H9 (cell line): ENCODE results near the gene UGT2B11. TPM values are rescaled to one million over a fixed set of nuclear protein-coding genes. Genes with fewer than 3 reads are reported as not detected.
"Not testable (repeated sequence)": the region's sequence is repeated elsewhere in the genome, so short reads cannot be mapped to it uniquely, and the experiment has no call there.

Source experiments
- DNase-seq: peaks from one replicate; pipeline ENCODE4 v3.0.0-alpha.2; 2017
- H2AFZ ChIP-seq: one replicate; pipeline ENCODE4 v1.6.1; 2013; ENCODE audit warnings: mild to moderate bottlenecking, low read length, control low read depth, moderate library complexity
- H2AK5ac ChIP-seq: 2 replicates; pipeline ENCODE4 v1.6.1; 2013; ENCODE audit warnings: low read length, control low read depth, mixed read lengths; ENCODE audit not compliant: insufficient read length
- H2BK120ac ChIP-seq: one replicate; pipeline ENCODE4 v1.6.1; 2013; ENCODE audit warnings: low read depth, mild to moderate bottlenecking, low read length, control low read depth, inconsistent platforms; ENCODE audit not compliant: poor library complexity, severe bottlenecking
- H2BK12ac ChIP-seq: 2 replicates; pipeline ENCODE4 v1.6.1; 2013; ENCODE audit warnings: low read length, control low read depth, mixed read lengths, low read depth; ENCODE audit not compliant: insufficient read length
- H2BK15ac ChIP-seq: 2 replicates; pipeline ENCODE4 v1.6.1; 2013; ENCODE audit warnings: low read depth, low read length, control low read depth
- H2BK20ac ChIP-seq: one replicate; pipeline ENCODE4 v1.6.1; 2013; ENCODE audit warnings: low read depth, mild to moderate bottlenecking, low read length, control low read depth, inconsistent platforms; ENCODE audit not compliant: poor library complexity, severe bottlenecking
- H2BK5ac ChIP-seq: 2 replicates; pipeline ENCODE4 v1.6.1; 2013; ENCODE audit warnings: low read length, control low read depth, mixed read lengths; ENCODE audit not compliant: insufficient read length
- H3K14ac ChIP-seq: 2 replicates; pipeline ENCODE4 v1.6.1; 2013; ENCODE audit warnings: low read length, control low read depth; ENCODE audit not compliant: insufficient read depth
- H3K18ac ChIP-seq: 2 replicates; pipeline ENCODE4 v1.6.1; 2013; ENCODE audit warnings: low read depth, mild to moderate bottlenecking, mixed read lengths, low read length, control low read depth; ENCODE audit not compliant: insufficient read length
- H3K23ac ChIP-seq: 2 replicates; pipeline ENCODE4 v1.6.1; 2013; ENCODE audit warnings: low read length, control low read depth, mixed read lengths, low read depth; ENCODE audit not compliant: insufficient read length
- H3K23me2 ChIP-seq: 2 replicates; pipeline ENCODE4 v1.6.1; 2013; ENCODE audit warnings: low read depth, mild to moderate bottlenecking, mixed read lengths, low read length, control low read depth; ENCODE audit not compliant: insufficient read length, poor library complexity, severe bottlenecking
- H3K27ac ChIP-seq: 2 replicates; pipeline ENCODE4 v1.5.1; 2013; ENCODE audit warnings: low read length, control low read depth, mixed read lengths, low read depth; ENCODE audit not compliant: insufficient read length
- H3K27me3 ChIP-seq: 2 replicates; pipeline ENCODE4 v1.6.1; 2013; ENCODE audit warnings: low read length, control low read depth, inconsistent platforms; ENCODE audit not compliant: insufficient read depth
- H3K4ac ChIP-seq: 2 replicates; pipeline ENCODE4 v1.6.1; 2013; ENCODE audit warnings: low read depth, mild to moderate bottlenecking, control low read depth, inconsistent platforms, low read length, moderate library complexity
- H3K4me1 ChIP-seq: 2 replicates; pipeline ENCODE4 v1.6.1; 2013; ENCODE audit warnings: low read length, control low read depth, inconsistent platforms; ENCODE audit not compliant: insufficient read depth
- H3K4me2 ChIP-seq: 2 replicates; pipeline ENCODE4 v1.6.1; 2013; ENCODE audit warnings: low read length, control low read depth, mixed read lengths; ENCODE audit not compliant: insufficient read length, insufficient read depth
- H3K56ac ChIP-seq: 2 replicates; pipeline ENCODE4 v1.6.1; 2013; ENCODE audit warnings: low read depth, mild to moderate bottlenecking, mixed read lengths, low read length, control low read depth; ENCODE audit not compliant: insufficient read length
- H3K79me1 ChIP-seq: 2 replicates; pipeline ENCODE4 v1.6.1; 2013; ENCODE audit warnings: low read depth, mild to moderate bottlenecking, moderate library complexity, low read length, control low read depth, inconsistent platforms; ENCODE audit not compliant: insufficient read depth, poor library complexity, severe bottlenecking
- H3K79me2 ChIP-seq: 2 replicates; pipeline ENCODE4 v1.6.1; 2013; ENCODE audit warnings: low read length, control low read depth, inconsistent platforms; ENCODE audit not compliant: insufficient read depth
- H3K9ac ChIP-seq: 2 replicates; pipeline ENCODE4 v1.6.1; 2013; ENCODE audit warnings: low read length, control low read depth, mixed read lengths; ENCODE audit not compliant: insufficient read length; ENCODE audit errors: extremely low read depth
- H3K9me3 ChIP-seq: one replicate; pipeline ENCODE4 v1.6.1; 2013; ENCODE audit warnings: low read depth, low read length, inconsistent platforms; ENCODE audit not compliant: control insufficient read depth
- H3T11ph ChIP-seq: one replicate; pipeline ENCODE4 v1.6.1; 2013; ENCODE audit warnings: mild to moderate bottlenecking, low read length, control low read depth, inconsistent platforms
- H4K20me1 ChIP-seq: one replicate; pipeline ENCODE4 v1.6.1; 2013; ENCODE audit not compliant: control insufficient read depth, insufficient read length, insufficient read depth
- H4K5ac ChIP-seq: 2 replicates; pipeline ENCODE4 v1.6.1; 2013; ENCODE audit warnings: low read depth, mild to moderate bottlenecking, mixed read lengths, low read length, control low read depth; ENCODE audit not compliant: insufficient read length
- H4K8ac ChIP-seq: replicated peaks from 2 replicates; pipeline ENCODE4 v1.6.1; 2013; ENCODE audit warnings: low read length, control low read depth, mixed read lengths, low read depth; ENCODE audit not compliant: insufficient read length
- H4K91ac ChIP-seq: 2 replicates; pipeline ENCODE4 v1.6.1; 2013; ENCODE audit warnings: low read depth, mild to moderate bottlenecking, moderate library complexity, mixed read lengths, low read length, control low read depth; ENCODE audit not compliant: insufficient read length
- H3K27ac Mint-ChIP-seq, 3 experiments: 2 replicates in 2 of 3; 3 replicates in 1 of 3; pipeline ENCODE4 v1.8.0; 2020 to 2021; ENCODE audit warnings: mixed read lengths in 3 of 3, mild to moderate bottlenecking in 1 of 3, moderate library complexity in 1 of 3
- H3K27me3 Mint-ChIP-seq: 2 replicates; pipeline ENCODE4 v1.8.0; 2021; ENCODE audit warnings: low read depth, mild to moderate bottlenecking, moderate library complexity, mixed read lengths
- H3K36me3 Mint-ChIP-seq, 3 experiments: 2 replicates in 2 of 3; 3 replicates in 1 of 3; pipeline ENCODE4 v1.8.0; 2020 to 2021; ENCODE audit warnings: low read depth in 3 of 3, mixed read lengths in 3 of 3; ENCODE audit not compliant: insufficient read depth in 1 of 3
- H3K4me1 Mint-ChIP-seq, 2 experiments: 2 replicates each; pipeline ENCODE4 v1.8.0; 2020; ENCODE audit warnings: mixed read lengths in 2 of 2
- H3K4me3 Mint-ChIP-seq, 2 experiments: 2 replicates in 1 of 2; 3 replicates in 1 of 2; pipeline ENCODE4 v1.8.0; 2020 to 2021; ENCODE audit warnings: mild to moderate bottlenecking in 2 of 2, mixed read lengths in 2 of 2, moderate library complexity in 1 of 2
- H3K9me3 Mint-ChIP-seq, 2 experiments: 2 replicates in 1 of 2; 3 replicates in 1 of 2; pipeline ENCODE4 v1.8.0; 2020; ENCODE audit warnings: mild to moderate bottlenecking in 2 of 2, mixed read lengths in 2 of 2, moderate library complexity in 1 of 2
- WGBS: extraction: QIAGEN DNeasy Blood & Tissue Kit; methylation state at CpG from one replicate; pipeline ENCODE4 v1.1.7; 2013; ENCODE audit warnings: missing lambda C conversion rate, low lambda C conversion rate, mixed read lengths; ENCODE audit not compliant: insufficient read length; ENCODE audit errors: extremely low coverage; 5-methylcytosine and 5-hydroxymethylcytosine counted together
- total RNA-seq: library from RNA; stranded (reverse); gene quantifications from 2 replicates; pipeline ENCODE4 v1.2.1, GENCODE V29; 2021

The UGT2B11 gene
- total RNA-seq, 1 experiment from 2014 or later: not detected

GRCh38 chr4:69190621-69191020 is 23.9 kb downstream of the UGT2B11 start:
- no CpG with 5 or more reads among the region's 1 CpG for WGBS
- DNase-seq, H2AFZ ChIP-seq, H2BK120ac ChIP-seq, H4K5ac ChIP-seq, H3K4me3 Mint-ChIP-seq, H4K20me1 ChIP-seq, H3K9me3 ChIP-seq, H2AK5ac ChIP-seq, H3K4ac ChIP-seq, H3K14ac ChIP-seq, H3K27ac Mint-ChIP-seq, H3T11ph ChIP-seq, H3K4me2 ChIP-seq, H4K8ac ChIP-seq, H3K79me1 ChIP-seq, H3K9me3 Mint-ChIP-seq, H2BK15ac ChIP-seq, H3K4me1 Mint-ChIP-seq, H3K27ac ChIP-seq, H3K79me2 ChIP-seq, H3K4me1 ChIP-seq, H3K36me3 Mint-ChIP-seq, H2BK12ac ChIP-seq, H4K91ac ChIP-seq, H3K27me3 Mint-ChIP-seq, H3K23me2 ChIP-seq, H2BK20ac ChIP-seq, H3K18ac ChIP-seq, H2BK5ac ChIP-seq, H3K9ac ChIP-seq, H3K27me3 ChIP-seq, H3K23ac ChIP-seq, H3K56ac ChIP-seq: not testable (repeated sequence)

- H3K4me1 ChIP-seq, H2BK15ac ChIP-seq, H3K79me2 ChIP-seq, H3K4me3 Mint-ChIP-seq, DNase-seq, H2BK120ac ChIP-seq, H3K27me3 Mint-ChIP-seq, H3K56ac ChIP-seq, H2AFZ ChIP-seq, H4K5ac ChIP-seq, H4K91ac ChIP-seq, H2BK5ac ChIP-seq, H3K23ac ChIP-seq, H3K18ac ChIP-seq, H3K4me1 Mint-ChIP-seq, H3K4me2 ChIP-seq, H3K14ac ChIP-seq, H3K23me2 ChIP-seq, H2BK20ac ChIP-seq, H3K9me3 Mint-ChIP-seq, H3K79me1 ChIP-seq, H4K20me1 ChIP-seq, H3K36me3 Mint-ChIP-seq, H3K9me3 ChIP-seq, H3T11ph ChIP-seq, H2AK5ac ChIP-seq, H4K8ac ChIP-seq, H3K27ac ChIP-seq, H3K27ac Mint-ChIP-seq, H3K27me3 ChIP-seq, H3K4ac ChIP-seq, H3K9ac ChIP-seq, H2BK12ac ChIP-seq: not testable (repeated sequence)
- WGBS: no CpG with 5 or more reads among the region's 6 CpGs
Measured at GRCh38 chr4:69181519-69182169, 32.9 kb downstream of the UGT2B11 start.
